Measurements from ENCODE around the gene TRH.

GRCh38 chr3:129992781-129993180 lies 18.3 kb downstream of the TRH start:
- TF ChIP-seq POLR2A (IDR thresholded peaks at IDR 0.05; ENCODE audit: low read depth, low read length) (no peak), POLR2AphosphoS5 (IDR thresholded peaks at IDR 0.05; ENCODE audit: low read depth, low read length) (no peak)
